Measurements from ENCODE around the gene CCL1. TPM values are rescaled to one million over a fixed set of nuclear protein-coding genes. Genes with fewer than 3 reads are reported as not detected.

CCL1 gene
- total and polyA plus RNA-seq, 12 donors = not detected

GRCh38 chr17:34400301-34400931, 37.4 kb upstream of the CCL1 start:
- no peak for DNase-seq
- WGBS, 2 donors = 63 to 74% methylated on average over 10 of the region's 10 CpGs

GRCh38 chr17:34399725-34400124, 36.7 kb upstream of the CCL1 start:
- Histone ChIP-seq H3K27me3 (peaks cover 0 to 35% (median 26%) of the 10 kb centered on the region in 7 donors), H3K9me3 (no peaks in the 10 kb centered on the region), H3K4me1 (peaks cover 0 to 16% (median 0%) of the 10 kb centered on the region in 9 donors), H3K4me3 (no peak overlapping the region), H3K27ac (no peak overlapping the region), H3K36me3 (no peaks in the 10 kb centered on the region)
- ATAC-seq = no peak
- no peak for TF ChIP-seq CTCF (IDR thresholded peaks at IDR 0.05)
- WGBS, 2 donors = 51 to 72% methylated on average over 1 of the region's 1 CpG
- no peak for DNase-seq
- intact Hi-C loops (cut with DNase I) = no loop called here

More at GRCh38 chr17:34400301-34400931, 37.4 kb upstream of the CCL1 start:
- no peak overlapping the region for H3K27ac ChIP-seq
- H3K4me1 ChIP-seq = peaks cover 0 to 16% (median 0%) of the 10 kb centered on the region in 9 donors
- H3K36me3 ChIP-seq = no peaks in the 10 kb centered on the region
- TF ChIP-seq CTCF (IDR thresholded peaks at IDR 0.05) = no peak
- H3K9me3 ChIP-seq = no peaks in the 10 kb centered on the region
- H3K27me3 ChIP-seq = peaks cover 0 to 39% (median 22%) of the 10 kb centered on the region in 7 donors
- no peak overlapping the region for H3K4me3 ChIP-seq
- no peak for ATAC-seq
- intact Hi-C loops (cut with DNase I) = no loop called here

GRCh38 chr17:34398990-34399389, 36.0 kb upstream of the CCL1 start:
- H3K36me3 ChIP-seq = no peaks in the 10 kb centered on the region
- intact Hi-C loops (cut with DNase I) = no loop called here
- DNase-seq (no peak), ATAC-seq (peak in 1 of 8 donors; percentile 14)
- H3K4me3 ChIP-seq = no peak overlapping the region
- H3K27ac ChIP-seq = no peak overlapping the region
- peaks cover 0 to 16% (median 0%) of the 10 kb centered on the region in 9 donors for H3K4me1 ChIP-seq
- 26 to 31% methylated on average over 2 of the region's 2 CpGs for WGBS, 2 donors
- no peaks in the 10 kb centered on the region for H3K9me3 ChIP-seq
- TF ChIP-seq CTCF (IDR thresholded peaks at IDR 0.05) = no peak
- H3K27me3 ChIP-seq = peaks cover 0 to 35% (median 26%) of the 10 kb centered on the region in 7 donors

GRCh38 chr17:34397265-34397664, 34.2 kb upstream of the CCL1 start:
- no peak for TF ChIP-seq CTCF (IDR thresholded peaks at IDR 0.05)
- no peaks in the 10 kb centered on the region for H3K36me3 ChIP-seq
- H3K4me3 ChIP-seq = no peak overlapping the region
- no peak overlapping the region for H3K27ac ChIP-seq
- peaks cover 0 to 16% (median 0%) of the 10 kb centered on the region in 9 donors for H3K4me1 ChIP-seq
- H3K27me3 ChIP-seq = peaks cover 0 to 35% (median 26%) of the 10 kb centered on the region in 7 donors
- DNase-seq = no peak
- no peak for ATAC-seq
- intact Hi-C loops (cut with DNase I) = no loop called here
- no peaks in the 10 kb centered on the region for H3K9me3 ChIP-seq
